ENCODE data around the gene TARS2.

Gene TARS2

DNA sequence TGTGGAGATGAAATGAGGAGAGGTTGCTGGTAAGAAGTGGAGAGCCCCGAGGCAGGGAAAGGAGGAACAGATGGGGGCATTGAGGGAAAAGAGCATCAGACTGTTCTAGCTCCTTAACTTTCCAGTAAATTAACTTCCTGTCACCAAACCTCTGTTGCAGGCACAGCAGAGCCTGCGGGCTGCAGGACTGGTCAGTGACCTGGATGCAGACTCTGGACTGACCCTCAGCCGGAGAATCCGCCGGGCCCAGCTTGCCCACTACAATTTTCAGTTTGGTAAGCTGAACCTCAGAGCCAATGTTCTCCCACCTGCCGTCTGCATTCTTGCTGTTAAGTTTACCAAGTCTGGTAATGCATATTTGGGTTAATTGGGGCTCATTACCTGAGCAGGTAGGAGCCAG is 18.2 kb downstream of the TARS2 start:
- Histone ChIP-seq H3K79me2 (ENCODE audit: insufficient read depth, low read depth) (no peaks in the 10 kb centered on the region), H3K27me3 (ENCODE audit: insufficient read depth, low read depth) (no peaks in the 10 kb centered on the region), H3K36me3 (ENCODE audit: insufficient read depth) (peaks cover 9% of the 10 kb centered on the region; the same call in 1 of the 2 replicates), H3K4me1 (ENCODE audit: low read depth, poor library complexity, severe bottlenecking) (no peaks in the 10 kb centered on the region), H4K20me1 (ENCODE audit: insufficient read depth) (no peaks in the 10 kb centered on the region), H3K27ac (no peak overlapping the region), H3K9ac (no peak overlapping the region), H3K4me2 (no peak overlapping the region), H2AFZ (ENCODE audit: low read depth) (no peak overlapping the region), H3K4me3 (IDR thresholded peaks at IDR 0.05; ENCODE audit: insufficient read depth, low read depth, low read length) (no peak overlapping the region)
- TF ChIP-seq, protein P1, sequence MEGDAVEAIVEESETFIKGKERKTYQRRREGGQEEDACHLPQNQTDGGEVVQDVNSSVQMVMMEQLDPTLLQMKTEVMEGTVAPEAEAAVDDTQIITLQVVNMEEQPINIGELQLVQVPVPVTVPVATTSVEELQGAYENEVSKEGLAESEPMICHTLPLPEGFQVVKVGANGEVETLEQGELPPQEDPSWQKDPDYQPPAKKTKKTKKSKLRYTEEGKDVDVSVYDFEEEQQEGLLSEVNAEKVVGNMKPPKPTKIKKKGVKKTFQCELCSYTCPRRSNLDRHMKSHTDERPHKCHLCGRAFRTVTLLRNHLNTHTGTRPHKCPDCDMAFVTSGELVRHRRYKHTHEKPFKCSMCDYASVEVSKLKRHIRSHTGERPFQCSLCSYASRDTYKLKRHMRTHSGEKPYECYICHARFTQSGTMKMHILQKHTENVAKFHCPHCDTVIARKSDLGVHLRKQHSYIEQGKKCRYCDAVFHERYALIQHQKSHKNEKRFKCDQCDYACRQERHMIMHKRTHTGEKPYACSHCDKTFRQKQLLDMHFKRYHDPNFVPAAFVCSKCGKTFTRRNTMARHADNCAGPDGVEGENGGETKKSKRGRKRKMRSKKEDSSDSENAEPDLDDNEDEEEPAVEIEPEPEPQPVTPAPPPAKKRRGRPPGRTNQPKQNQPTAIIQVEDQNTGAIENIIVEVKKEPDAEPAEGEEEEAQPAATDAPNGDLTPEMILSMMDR (conservative IDR thresholded peaks at IDR 0.05; ENCODE audit: low read depth, low read length) = no peak

DNA sequence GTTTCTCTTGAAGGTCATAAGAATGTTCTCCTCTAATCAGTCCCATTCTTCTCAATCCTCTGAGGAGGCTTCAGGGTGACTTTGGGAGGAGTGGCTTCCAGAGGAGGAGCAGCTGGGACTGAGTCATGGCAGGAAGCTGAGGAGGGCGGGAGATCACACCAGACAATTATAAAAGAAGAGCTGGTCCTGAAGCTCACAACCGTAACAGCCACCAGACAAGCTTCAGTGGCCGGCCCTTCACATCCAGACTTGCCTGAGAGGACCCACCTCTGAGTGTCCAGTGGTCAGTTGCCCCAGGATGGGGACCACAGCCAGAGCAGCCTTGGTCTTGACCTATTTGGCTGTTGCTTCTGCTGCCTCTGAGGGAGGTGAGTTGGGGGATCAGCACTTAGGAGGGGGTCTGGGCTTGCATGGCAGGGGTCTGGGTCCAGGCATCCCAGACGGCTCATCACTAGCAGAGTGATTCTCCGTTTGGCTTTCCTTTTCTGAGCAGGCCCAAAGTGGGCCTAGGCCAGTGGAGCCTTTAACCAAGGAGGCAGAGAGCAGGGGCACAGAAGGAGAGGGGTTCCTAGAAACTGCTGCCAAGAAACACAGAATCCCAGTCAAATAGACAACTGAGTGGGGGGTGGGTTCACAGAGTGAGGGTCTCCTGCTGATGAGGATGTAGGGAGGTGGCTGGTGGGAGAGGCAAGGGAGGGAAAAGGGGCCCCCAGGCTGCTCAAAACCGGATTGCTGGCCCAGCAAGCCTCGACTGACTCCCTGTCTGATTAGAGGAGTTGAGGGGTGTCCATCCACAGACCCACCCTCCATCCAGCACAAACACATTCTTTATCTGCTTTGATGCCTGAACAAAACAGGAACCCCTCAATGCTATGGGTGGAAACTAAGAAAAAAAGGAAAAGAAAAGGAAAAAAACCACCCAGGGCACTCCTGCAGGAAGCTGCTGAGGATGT is 21.0 kb downstream of the TARS2 start, which contains the start of gene ECM1:
ECM1 (plus strand) TSS at position 198 of the 953 bp plus-strand sequence; CDS start at position 299, 101 bp downstream.
- Histone ChIP-seq H3K36me3 (ENCODE audit: insufficient read depth) (peaks cover 9% of the 10 kb centered on the region; the same call in 1 of the 2 replicates), H2AFZ (ENCODE audit: low read depth) (no peak within 1 kb of the TSS), H4K20me1 (ENCODE audit: insufficient read depth) (no peaks in the 10 kb centered on the region), H3K27me3 (ENCODE audit: insufficient read depth, low read depth) (no peaks in the 10 kb centered on the region), H3K27ac (no peak within 1 kb of the TSS), H3K4me2 (no peak within 1 kb of the TSS), H3K9ac (no peak within 1 kb of the TSS), H3K4me1 (ENCODE audit: low read depth, poor library complexity, severe bottlenecking) (no peaks in the 10 kb centered on the region), H3K79me2 (ENCODE audit: insufficient read depth, low read depth) (no peaks in the 10 kb centered on the region), H3K4me3 (IDR thresholded peaks at IDR 0.05; ENCODE audit: insufficient read depth, low read depth, low read length) (no peak within 1 kb of the TSS)
- TF ChIP-seq, protein P1 (conservative IDR thresholded peaks at IDR 0.05; ENCODE audit: low read depth, low read length) = no peak

DNA sequence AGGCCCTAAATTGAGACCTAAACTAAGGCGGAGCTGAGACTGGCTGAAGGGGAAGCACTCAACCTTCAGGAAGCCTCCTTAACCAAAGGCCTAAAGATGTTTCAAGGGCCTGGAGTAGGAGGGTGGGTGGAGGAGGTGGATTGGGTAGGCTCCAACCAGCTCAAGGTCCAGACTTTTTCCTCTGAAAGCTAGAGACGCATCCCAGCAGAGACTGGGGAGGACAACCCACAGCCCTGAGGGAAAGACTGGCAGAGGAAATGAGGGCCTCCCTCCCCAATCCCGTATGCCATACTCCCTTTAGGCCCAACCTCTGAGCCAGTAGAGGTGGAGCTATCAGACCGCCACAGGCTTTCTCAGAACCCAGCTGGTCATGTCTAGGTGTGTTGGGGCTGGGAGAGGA is 21.8 kb downstream of the TARS2 start:
- Histone ChIP-seq H4K20me1 (ENCODE audit: insufficient read depth) (no peaks in the 10 kb centered on the region), H3K79me2 (ENCODE audit: insufficient read depth, low read depth) (no peaks in the 10 kb centered on the region), H3K9ac (no peak overlapping the region), H3K27me3 (ENCODE audit: insufficient read depth, low read depth) (no peaks in the 10 kb centered on the region), H2AFZ (ENCODE audit: low read depth) (no peak overlapping the region), H3K27ac (no peak overlapping the region), H3K4me1 (ENCODE audit: low read depth, poor library complexity, severe bottlenecking) (no peaks in the 10 kb centered on the region), H3K36me3 (ENCODE audit: insufficient read depth) (peaks cover 9% of the 10 kb centered on the region; the same call in 1 of the 2 replicates), H3K4me2 (no peak overlapping the region), H3K4me3 (IDR thresholded peaks at IDR 0.05; ENCODE audit: insufficient read depth, low read depth, low read length) (no peak overlapping the region)
- TF ChIP-seq, protein P1 (conservative IDR thresholded peaks at IDR 0.05; ENCODE audit: low read depth, low read length) = no peak

DNA sequence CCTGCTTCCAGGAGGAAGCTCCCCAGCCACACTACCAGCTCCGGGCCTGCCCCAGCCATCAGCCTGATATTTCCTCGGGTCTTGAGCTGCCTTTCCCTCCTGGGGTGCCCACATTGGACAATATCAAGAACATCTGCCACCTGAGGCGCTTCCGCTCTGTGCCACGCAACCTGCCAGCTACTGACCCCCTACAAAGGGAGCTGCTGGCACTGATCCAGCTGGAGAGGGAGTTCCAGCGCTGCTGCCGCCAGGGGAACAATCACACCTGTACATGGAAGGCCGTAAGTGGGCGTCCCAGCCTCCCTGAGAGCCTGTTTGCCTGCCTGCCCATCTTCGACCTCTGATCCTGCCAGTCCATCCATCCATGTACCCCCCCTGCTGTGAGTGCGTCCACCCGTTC is 24.3 kb downstream of the TARS2 start:
- Histone ChIP-seq H3K27me3 (ENCODE audit: insufficient read depth, low read depth) (no peaks in the 10 kb centered on the region), H3K4me3 (IDR thresholded peaks at IDR 0.05; ENCODE audit: insufficient read depth, low read depth, low read length) (no peak overlapping the region), H3K4me1 (ENCODE audit: low read depth, poor library complexity, severe bottlenecking) (peaks cover 12% of the 10 kb centered on the region), H3K36me3 (ENCODE audit: insufficient read depth) (no peaks in the 10 kb centered on the region; the same call in 1 of the 2 replicates), H3K4me2 (no peak overlapping the region), H3K27ac (no peak overlapping the region), H4K20me1 (ENCODE audit: insufficient read depth) (no peaks in the 10 kb centered on the region), H2AFZ (ENCODE audit: low read depth) (no peak overlapping the region), H3K79me2 (ENCODE audit: insufficient read depth, low read depth) (no peaks in the 10 kb centered on the region), H3K9ac (no peak overlapping the region)
- TF ChIP-seq, protein P1 (conservative IDR thresholded peaks at IDR 0.05; ENCODE audit: low read depth, low read length) = no peak

All from KMS-11 (cell line).